HCT116 (cell line): ENCODE results near the gene AASDH.

ENCODE experiments used
- CTCF ChIP-seq, 3 experiments: fragments of 200-600 bp in 1 of 3; sonication (generic) in 1 of 3; IDR thresholded peaks in 2 of 3; conservative IDR thresholded peaks in 1 of 3; 2 replicates each; pipeline ENCODE4 v1.5.1; 2012 to 2017; ENCODE audit warnings: low read depth in 2 of 3, low read length in 2 of 3, antibody characterized with exemption in 1 of 3, borderline replicate concordance in 1 of 3, control low read depth in 1 of 3, mild to moderate bottlenecking in 1 of 3, mixed read lengths in 1 of 3, mixed run types in 1 of 3, moderate library complexity in 1 of 3; ENCODE audit not compliant: insufficient read depth in 1 of 3
- MAX ChIP-seq: IDR thresholded peaks from 2 replicates; pipeline ENCODE4 v1.6.1; 2012
- POLR2A ChIP-seq: IDR thresholded peaks from 2 replicates; pipeline ENCODE4 v1.7.0; 2011; ENCODE audit warnings: borderline replicate concordance; ENCODE audit not compliant: insufficient read depth, insufficient read length; ENCODE audit errors: extremely low read depth
- REST ChIP-seq: IDR thresholded peaks from 2 replicates; pipeline ENCODE4 v1.6.1; 2012; ENCODE audit warnings: low read depth

GRCh38 chr4:56307423-56307822, 79.9 kb downstream of the AASDH start:
- TF ChIP-seq REST = no peak
- no peak for TF ChIP-seq CTCF (IDR thresholded peaks at IDR 0.05 in 2 of 3, conservative IDR thresholded peaks at IDR 0.05 in 1 of 3; ENCODE audit: borderline replicate concordance in 1 of 3, insufficient read depth in 1 of 3, low read depth in 2 of 3, low read length in 2 of 3)
- TF ChIP-seq POLR2A = no peak
- no peak; the same call in 1 of the 2 replicates for TF ChIP-seq MAX
